Measurements from ENCODE around the gene PKNOX2.

The PKNOX2 gene, protein sequence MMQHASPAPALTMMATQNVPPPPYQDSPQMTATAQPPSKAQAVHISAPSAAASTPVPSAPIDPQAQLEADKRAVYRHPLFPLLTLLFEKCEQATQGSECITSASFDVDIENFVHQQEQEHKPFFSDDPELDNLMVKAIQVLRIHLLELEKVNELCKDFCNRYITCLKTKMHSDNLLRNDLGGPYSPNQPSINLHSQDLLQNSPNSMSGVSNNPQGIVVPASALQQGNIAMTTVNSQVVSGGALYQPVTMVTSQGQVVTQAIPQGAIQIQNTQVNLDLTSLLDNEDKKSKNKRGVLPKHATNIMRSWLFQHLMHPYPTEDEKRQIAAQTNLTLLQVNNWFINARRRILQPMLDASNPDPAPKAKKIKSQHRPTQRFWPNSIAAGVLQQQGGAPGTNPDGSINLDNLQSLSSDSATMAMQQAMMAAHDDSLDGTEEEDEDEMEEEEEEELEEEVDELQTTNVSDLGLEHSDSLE

DNA sequence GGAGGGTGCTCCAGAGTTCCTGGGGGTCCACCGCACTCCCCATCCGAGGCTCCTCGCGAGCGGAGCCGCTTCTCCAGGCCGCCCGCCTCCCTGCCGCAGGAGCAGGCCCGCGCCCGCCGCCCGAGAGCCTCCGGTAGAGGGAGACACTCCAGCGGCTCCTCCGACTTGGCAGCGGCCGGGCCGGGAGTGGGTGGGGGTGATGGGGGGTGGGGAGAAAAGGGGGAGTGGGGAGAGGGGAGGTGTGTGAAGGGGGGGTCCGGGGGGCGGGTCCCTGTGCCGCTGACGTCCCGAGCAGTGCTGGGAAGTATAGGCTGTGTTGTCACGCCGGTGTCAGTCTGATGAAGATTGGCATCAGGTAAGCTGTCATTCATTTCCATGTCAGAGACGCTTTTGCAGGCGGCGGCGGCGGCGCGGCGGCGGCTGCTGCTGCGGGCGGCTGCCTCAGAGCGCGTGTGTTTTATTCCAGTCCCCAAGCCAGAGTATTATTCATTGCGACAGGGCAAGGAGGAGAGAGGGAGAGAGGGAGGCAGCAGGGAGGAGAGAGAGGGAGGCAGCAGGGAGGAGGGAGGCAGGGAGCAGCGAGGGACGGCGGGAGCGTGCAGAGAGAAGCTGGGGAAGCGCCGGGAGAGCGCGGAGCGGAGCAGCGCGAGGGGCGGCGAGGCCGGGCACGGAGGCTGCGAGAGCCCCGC is at the start of gene PKNOX2:
TSS of gene PKNOX2 (plus strand) at position 330 of the 689 bp plus-strand sequence. CDS start 186,555 bp downstream, outside the sequence.
- DNase-seq (ENCODE audit: low read depth): peak; percentile 63

DNA sequence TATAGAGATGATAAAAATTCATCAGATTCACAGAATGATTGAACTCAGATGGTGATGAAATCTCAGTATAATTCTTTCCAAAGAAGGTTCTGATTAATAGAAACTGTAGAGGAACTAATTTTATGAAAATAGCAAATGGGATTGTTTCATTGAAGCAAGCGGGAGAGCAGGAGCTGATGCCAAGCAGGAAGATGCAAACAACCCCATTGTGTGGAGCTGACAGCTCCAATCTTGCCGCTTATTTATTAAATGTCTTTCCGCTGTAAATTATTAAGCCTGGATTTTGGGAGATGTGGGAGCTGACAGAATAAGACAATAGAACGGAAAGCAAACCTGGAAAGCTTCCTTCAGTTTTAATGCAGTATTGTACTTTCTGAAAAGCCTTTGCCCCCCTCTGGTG is 47.1 kb upstream of the PKNOX2 start:
- no peak for DNase-seq (ENCODE audit: low read depth)

DNA sequence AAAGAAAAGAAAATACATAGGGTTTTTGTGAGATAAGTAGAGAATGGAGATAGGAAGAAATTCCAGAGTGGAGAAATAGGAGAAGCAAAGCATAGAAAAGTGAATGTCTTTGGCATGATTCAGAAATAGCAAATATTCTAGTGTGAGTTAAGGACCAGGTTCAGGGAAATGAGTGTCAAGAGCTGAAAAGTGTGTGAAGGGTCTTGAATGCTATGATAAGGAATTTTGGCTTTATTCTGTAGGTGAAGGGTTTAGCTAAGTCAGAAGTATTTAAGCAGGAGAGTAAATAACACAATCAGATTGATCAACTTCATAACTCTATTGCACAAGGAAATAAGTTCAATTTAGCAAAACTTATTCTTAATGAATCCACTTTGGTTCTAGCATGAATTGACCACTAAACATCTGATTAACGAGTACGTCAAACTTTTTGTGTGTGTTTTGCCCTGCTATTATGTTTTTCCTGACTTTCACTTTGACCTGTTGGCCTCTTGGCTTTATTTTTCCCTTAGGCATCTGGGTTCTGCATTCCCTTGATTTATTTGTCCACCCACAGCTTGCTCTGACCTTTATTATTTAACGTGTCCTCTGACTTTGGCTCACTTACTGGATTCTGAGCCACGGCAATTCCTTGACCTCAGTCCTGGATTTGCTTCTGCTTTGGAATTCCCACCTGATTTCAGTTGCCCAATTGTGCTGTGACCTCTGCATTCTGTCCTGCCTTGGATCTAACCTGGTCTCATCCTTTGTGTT is 41.2 kb upstream of the PKNOX2 start:
- DNase-seq (ENCODE audit: low read depth): no peak

GRCh38 chr11:125123947-125124617 is 40.5 kb upstream of the PKNOX2 start:
- no peak for DNase-seq (ENCODE audit: low read depth)

DNA sequence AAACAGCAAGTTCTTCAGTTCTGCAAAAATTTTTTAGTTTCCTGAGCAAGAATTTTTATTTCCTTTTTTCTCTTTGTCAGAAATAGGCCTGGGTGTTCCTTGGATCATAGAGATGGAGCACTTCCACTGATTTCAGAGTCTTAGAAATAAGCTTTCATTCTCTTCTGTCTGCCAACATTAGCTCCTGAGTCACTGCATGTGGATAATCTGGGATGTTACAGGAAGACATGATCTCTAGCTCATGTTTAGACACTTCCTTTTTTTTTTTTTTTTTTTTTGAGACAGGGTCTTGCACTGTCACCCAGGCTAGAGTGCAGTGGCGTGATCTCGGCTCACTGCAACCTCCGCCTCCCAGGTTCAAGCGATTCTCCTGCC is 39.9 kb upstream of the PKNOX2 start:
- DNase-seq (ENCODE audit: low read depth): no peak

DNA sequence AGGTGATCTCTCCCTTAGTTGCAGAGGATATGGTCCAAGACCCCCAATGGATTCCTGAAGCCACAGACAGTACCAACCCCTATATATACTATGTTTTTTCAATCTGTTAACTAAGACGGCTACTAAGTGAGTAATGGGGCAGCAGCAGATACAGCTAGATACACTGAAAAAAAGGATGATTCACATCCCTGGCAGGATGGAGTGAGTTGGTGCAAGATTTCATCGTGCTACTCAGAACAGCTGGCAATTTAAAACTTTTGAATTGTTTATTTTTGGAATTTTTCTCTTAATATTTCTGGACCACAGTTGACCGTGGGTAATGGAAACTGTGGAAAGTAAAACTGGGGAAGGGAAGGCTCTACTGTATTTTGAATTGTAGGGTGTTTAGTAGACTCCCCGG is 36.1 kb upstream of the PKNOX2 start:
- no peak for DNase-seq (ENCODE audit: low read depth)

DNA sequence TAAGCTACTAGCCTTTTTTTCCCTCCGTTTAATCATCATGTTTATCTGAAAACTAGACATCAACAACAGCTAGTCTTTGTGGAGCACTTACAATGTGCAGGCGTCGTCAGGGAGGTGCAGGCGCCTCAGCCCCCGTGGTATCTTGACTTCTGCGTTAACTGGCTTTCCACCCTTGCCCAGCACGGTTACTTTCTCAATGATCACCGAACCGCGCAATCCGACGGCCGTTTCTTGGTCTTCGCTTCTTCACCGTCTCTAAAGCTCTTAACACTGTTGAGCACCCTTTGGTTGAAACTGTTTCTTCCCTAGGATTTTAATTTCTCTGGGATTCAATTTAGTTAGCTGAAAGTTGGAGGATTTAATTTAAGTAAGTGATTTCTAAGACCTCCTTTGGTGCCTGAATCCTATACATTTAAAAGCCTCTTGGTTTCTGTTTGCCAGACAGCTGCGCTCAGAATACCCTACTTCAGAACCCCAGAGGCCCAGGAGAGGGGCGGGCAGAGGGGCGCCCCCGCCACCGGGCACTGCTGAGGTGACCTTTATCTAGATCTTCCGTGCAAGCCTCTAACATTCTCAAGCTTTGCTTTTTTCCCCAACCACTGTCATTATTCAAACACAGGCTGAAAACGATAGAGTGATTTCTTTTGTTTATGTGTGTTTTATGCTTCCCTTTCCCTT is 35.1 kb upstream of the PKNOX2 start:
- DNase-seq (ENCODE audit: low read depth): no peak

DNA sequence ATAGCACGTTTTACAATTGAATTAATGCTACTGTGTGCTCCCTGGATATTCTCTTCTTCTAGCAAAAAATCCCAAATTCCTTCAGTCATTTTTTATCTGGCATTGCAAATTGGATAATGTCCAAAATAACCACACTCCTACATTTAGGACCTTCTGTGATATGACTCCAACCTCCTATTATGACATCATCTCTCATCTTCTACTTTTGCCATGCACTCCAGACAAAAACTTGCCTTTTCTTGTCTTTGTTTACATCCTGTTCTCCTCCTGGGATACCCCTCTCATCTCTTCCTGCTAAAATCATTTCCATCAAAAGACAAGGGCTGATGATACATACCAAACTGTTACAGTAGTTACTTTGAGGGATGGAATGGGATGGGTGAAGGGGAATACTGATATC is 32.5 kb upstream of the PKNOX2 start:
- no peak for DNase-seq (ENCODE audit: low read depth)

DNA sequence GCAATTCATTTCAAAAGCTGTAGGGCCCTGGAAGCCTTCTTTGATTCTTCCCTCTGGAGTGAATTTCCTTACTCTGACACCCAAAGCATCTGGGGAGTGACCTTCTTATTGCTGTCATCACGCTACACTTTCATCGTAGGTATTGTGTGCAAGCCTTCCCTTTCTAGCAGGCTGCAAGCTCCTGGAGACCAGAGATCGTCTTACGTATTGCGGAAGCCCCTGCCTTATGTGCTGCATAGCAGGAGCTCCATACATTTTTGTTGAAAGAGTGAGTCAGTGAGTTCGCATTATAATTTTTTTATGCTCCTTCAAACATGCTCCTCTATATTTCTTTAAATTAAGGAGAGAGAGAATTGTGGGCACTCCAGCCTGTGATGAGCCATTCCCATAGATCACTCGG is 32.0 kb upstream of the PKNOX2 start:
- DNase-seq (ENCODE audit: low read depth): no peak

DNA sequence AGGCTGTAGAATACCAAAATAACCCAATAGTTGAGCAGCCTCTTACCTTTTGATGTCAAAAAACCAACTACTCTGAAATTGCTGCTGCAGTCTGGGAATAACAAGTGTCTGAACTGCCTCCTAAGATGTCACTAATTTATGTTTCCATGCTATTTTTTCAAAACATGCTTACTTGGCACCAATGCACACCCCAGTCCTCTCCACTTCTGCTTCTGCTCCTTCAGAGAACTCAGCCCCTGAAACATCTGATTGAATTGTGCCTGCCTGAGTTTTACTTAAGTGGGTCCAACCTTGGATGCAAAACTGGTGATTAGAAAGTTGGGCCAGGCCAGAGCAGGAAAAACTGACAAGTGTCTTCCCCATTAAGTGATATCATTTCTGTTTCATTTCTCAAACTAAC is 28.6 kb upstream of the PKNOX2 start:
- DNase-seq (ENCODE audit: low read depth): no peak

DNA sequence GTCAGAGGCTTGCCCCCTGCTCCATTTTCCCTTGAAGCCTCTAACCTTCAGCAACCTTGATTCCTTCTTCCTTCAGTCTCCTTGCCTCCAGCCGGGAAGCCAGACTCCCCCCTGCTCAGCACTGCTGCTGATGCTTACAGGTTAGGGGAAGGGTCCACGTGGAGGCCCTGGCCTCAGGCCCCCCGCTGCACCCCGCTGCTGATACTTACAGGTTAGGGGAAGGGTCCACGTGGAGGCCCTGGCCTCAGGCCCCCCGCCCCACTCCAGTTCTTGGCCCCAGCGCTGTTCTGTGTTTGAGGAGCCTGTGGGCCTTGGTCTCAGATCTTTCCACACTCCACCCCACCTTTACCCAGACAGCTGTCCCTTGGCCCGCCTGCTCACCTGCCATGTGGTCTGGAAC is 25.6 kb upstream of the PKNOX2 start:
- no peak for DNase-seq (ENCODE audit: low read depth)

- DNase-seq (ENCODE audit: low read depth): no peak
Observed at GRCh38 chr11:125139778-125140177, 24.8 kb upstream of the PKNOX2 start.

DNA sequence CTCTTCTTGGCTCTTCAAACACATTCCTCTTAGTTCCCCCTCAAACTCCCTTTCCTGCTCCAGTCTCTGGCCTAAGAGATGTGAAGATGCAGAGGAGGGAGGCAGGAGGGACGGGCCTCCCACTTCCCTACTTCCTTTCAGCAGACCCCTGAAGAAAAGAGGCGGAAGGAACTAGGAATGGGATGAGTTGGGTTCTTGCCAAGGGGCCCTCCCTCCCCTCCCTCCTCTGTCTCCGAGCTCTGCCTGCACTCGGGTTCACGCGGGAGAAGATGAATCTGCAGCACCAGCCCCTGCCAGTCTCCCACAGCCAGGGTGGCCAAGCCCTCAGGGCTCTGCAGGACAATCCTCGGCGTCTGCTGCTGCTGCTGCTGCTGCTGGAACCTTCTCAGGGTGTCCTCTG is 24.3 kb upstream of the PKNOX2 start:
- no peak for DNase-seq (ENCODE audit: low read depth)

- DNase-seq (ENCODE audit: low read depth): no peak
Observed at GRCh38 chr11:125141178-125141577, 23.4 kb upstream of the PKNOX2 start.

- DNase-seq (ENCODE audit: low read depth): peak; percentile 37
Observed at GRCh38 chr11:125141686-125142535, 22.6 kb upstream of the PKNOX2 start.

GRCh38 chr11:125146232-125146631 is 18.3 kb upstream of the PKNOX2 start:
- no peak for DNase-seq (ENCODE audit: low read depth)

DNA sequence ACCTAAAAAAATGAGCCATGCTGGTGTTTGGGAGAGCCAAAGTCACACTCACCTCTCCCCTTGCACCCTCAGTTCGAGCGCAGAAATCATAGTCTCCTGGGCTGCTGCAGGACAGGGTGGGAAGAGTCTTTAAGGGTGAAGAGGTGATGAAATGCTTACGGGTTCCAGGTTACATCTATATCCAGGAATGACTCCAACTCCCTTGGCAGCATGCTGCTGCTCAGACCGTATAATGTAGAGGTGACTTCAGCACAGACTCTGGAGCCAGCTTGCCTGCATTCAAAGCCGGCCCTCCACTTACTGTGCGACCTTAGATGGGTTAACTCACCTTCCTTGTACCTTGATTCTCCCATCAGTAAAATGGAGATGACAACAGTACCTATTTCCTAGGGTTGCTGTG is 17.3 kb upstream of the PKNOX2 start:
- no peak for DNase-seq (ENCODE audit: low read depth)

DNA sequence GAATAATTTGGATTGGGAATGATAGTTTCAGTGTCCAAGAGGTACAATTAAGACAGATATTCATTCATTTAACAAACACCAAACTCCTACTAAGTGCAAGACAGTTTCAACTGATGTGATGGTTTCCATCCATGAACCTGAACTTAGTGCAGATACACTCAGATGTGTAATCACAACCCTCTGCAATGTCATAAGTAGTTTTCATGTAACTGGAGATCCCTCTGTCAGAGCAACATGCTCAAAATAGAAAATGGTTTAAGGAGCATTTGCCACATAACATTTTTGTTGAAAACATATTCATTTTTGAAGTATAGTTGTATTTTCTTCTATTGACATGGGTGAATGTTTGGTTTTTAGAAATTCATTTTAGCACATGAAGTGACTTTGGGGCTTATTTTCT is 16.5 kb upstream of the PKNOX2 start:
- no peak for DNase-seq (ENCODE audit: low read depth)

DNA sequence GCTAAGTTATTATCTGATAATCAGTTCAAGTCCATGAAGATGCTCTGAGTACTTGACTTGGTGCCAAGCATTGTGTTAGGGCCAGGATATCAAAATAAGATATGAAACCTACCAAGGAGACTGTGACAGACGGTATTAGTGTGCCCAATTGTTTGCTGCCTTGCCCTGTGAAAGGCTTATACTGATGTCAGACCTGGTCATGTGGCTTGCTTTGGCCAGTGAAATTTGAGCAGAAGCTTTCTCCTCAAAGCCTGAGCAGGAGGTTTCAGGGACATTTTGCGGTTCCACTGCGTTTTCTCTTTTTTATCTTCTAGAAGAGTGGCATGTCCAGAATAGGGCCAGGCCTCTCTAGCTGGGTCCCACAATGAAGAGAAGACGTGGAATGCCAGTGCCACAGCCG is 15.8 kb upstream of the PKNOX2 start:
- DNase-seq (ENCODE audit: low read depth): no peak

DNA sequence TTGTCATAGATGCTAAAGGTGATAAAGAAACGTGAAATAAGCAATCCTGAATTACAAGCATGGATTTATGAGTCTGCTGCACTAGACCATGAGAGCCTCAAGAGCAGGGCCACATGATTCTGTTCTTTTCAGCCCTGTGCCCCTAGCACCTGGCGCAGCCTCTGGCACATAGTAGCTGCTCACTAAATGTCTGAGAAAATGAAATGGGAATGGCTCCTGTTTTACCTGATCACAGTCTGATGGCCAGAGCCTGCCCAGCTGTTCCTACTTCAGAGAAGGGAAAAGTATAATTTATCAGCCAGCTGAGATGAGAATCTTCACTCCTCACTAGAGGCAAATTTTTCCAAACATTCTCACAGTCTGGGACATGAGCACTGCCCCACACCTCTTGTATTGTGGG is 10.7 kb upstream of the PKNOX2 start:
- DNase-seq (ENCODE audit: low read depth): no peak
